Hepatocyte (in vitro differentiated cells): ENCODE measurements around the gene CTNNA3.

ENCODE experiments used
- CTCF ChIP-seq: fragments of 200-600 bp; sonication (generic); IDR thresholded peaks from 2 replicates; pipeline ENCODE4 v1.5.1; 2016; ENCODE audit warnings: antibody characterized with exemption, mild to moderate bottlenecking; ENCODE audit not compliant: poor library complexity
- EZH2 ChIP-seq: fragments of 200-600 bp; sonication (generic); IDR thresholded peaks from 2 replicates; pipeline ENCODE4 v1.6.1; 2016; ENCODE audit warnings: antibody characterized with exemption, mild to moderate bottlenecking, borderline replicate concordance
- EZH2phosphoT487 ChIP-seq: fragments of 200-600 bp; sonication (generic); IDR thresholded peaks from one replicate; pipeline ENCODE4 v1.6.1; 2018; ENCODE audit warnings: antibody characterized with exemption, mild to moderate bottlenecking, low read depth, moderate library complexity; ENCODE audit not compliant: unreplicated experiment, severe bottlenecking

GRCh38 chr10:66803174-66803573 lies 892.8 kb downstream of the CTNNA3 start:
- TF ChIP-seq CTCF (no peak), EZH2 (no peak), EZH2phosphoT487 (no peak)
